Measurements from ENCODE around the gene ACP7.

ACP7 gene

GRCh38 chr19:39097299-39097698, 13.1 kb downstream of the ACP7 start:
- H3K4me1 Mint-ChIP-seq: no peaks in the 10 kb centered on the region
- no peak overlapping the region for H3K27ac Mint-ChIP-seq
- TF ChIP-seq CTCF (IDR thresholded peaks at IDR 0.05): no peak
- H3K36me3 Mint-ChIP-seq (ENCODE audit: low read depth): no peaks in the 10 kb centered on the region
- H3K27me3 Mint-ChIP-seq (ENCODE audit: low read depth, poor library complexity): peaks cover 39% of the 10 kb centered on the region
- DNase-seq: no peak
- H3K9me3 Mint-ChIP-seq: peaks cover 12% of the 10 kb centered on the region
- H3K4me3 Mint-ChIP-seq: no peak overlapping the region

GRCh38 chr19:39097721-39098120, 13.6 kb downstream of the ACP7 start:
- Mint-ChIP-seq H3K27me3 (ENCODE audit: low read depth, poor library complexity) (peaks cover 36% of the 10 kb centered on the region), H3K27ac (no peak overlapping the region), H3K9me3 (peaks cover 12% of the 10 kb centered on the region), H3K4me1 (no peaks in the 10 kb centered on the region), H3K36me3 (ENCODE audit: low read depth) (no peaks in the 10 kb centered on the region), H3K4me3 (no peak overlapping the region)
- no peak for DNase-seq
- no peak for TF ChIP-seq CTCF (IDR thresholded peaks at IDR 0.05)

GRCh38 chr19:39098365-39099269, 14.4 kb downstream of the ACP7 start:
- no peak for DNase-seq
- H3K9me3 Mint-ChIP-seq: peaks cover 12% of the 10 kb centered on the region
- peaks cover 34% of the 10 kb centered on the region for H3K27me3 Mint-ChIP-seq (ENCODE audit: low read depth, poor library complexity)
- no peaks in the 10 kb centered on the region for H3K4me1 Mint-ChIP-seq
- no peak for TF ChIP-seq CTCF (IDR thresholded peaks at IDR 0.05)
- H3K36me3 Mint-ChIP-seq (ENCODE audit: low read depth): no peaks in the 10 kb centered on the region
- no peak overlapping the region for H3K4me3 Mint-ChIP-seq
- H3K27ac Mint-ChIP-seq: no peak overlapping the region

GRCh38 chr19:39099341-39099740, 15.2 kb downstream of the ACP7 start:
- H3K27me3 Mint-ChIP-seq (ENCODE audit: low read depth, poor library complexity): peaks cover 32% of the 10 kb centered on the region

GRCh38 chr19:39100500-39101166, 16.5 kb downstream of the ACP7 start:
- Mint-ChIP-seq H3K27me3 (ENCODE audit: low read depth, poor library complexity) (peaks cover 35% of the 10 kb centered on the region), H3K4me1 (no peaks in the 10 kb centered on the region), H3K27ac (no peak overlapping the region), H3K9me3 (peaks cover 6% of the 10 kb centered on the region), H3K36me3 (ENCODE audit: low read depth) (no peaks in the 10 kb centered on the region), H3K4me3 (no peak overlapping the region)
- DNase-seq: no peak
- TF ChIP-seq CTCF (IDR thresholded peaks at IDR 0.05): no peak

More at GRCh38 chr19:39099341-39099740, 15.2 kb downstream of the ACP7 start:
- Mint-ChIP-seq H3K36me3 (ENCODE audit: low read depth) (no peaks in the 10 kb centered on the region), H3K4me1 (no peaks in the 10 kb centered on the region), H3K4me3 (no peak overlapping the region), H3K9me3 (peaks cover 12% of the 10 kb centered on the region), H3K27ac (no peak overlapping the region)
- TF ChIP-seq CTCF (IDR thresholded peaks at IDR 0.05): no peak
- no peak for DNase-seq
